Vagina (tissue), 2 donors: ENCODE results near the gene GK2. TPM values are rescaled to one million over a fixed set of nuclear protein-coding genes. Genes with fewer than 3 reads are reported as not detected.

ENCODE experiments used
- DNase-seq, 2 donors: peaks; one replicate each; pipeline ENCODE4 v3.0.0-alpha.2; 2017; ENCODE audit errors: extremely low spot score in 2 of 2
- H3K27ac ChIP-seq: fragments of 200-600 bp; sonication (generic); one replicate; pipeline ENCODE4 v1.5.1; 2019
- H3K27me3 ChIP-seq: fragments of 200-600 bp; sonication (generic); one replicate; pipeline ENCODE4 v1.5.1; 2019
- H3K36me3 ChIP-seq, 2 donors: fragments of 200-600 bp; sonication (generic); one replicate each; pipeline ENCODE4 v1.5.1; 2017 to 2019
- H3K4me1 ChIP-seq: fragments of 200-600 bp; sonication (generic); one replicate; pipeline ENCODE4 v1.5.1; 2019
- H3K4me3 ChIP-seq, 2 donors: fragments of 200-600 bp; sonication (generic); 1 replicate in 1 of 2; 2 replicates in 1 of 2; pipeline ENCODE4 v1.5.1; 2016 to 2019
- H3K9me3 ChIP-seq: fragments of 200-600 bp; sonication (generic); one replicate; pipeline ENCODE4 v1.5.1; 2019
- CTCF ChIP-seq, 3 experiments: fragments of 450-650 bp in 2 of 3; fragments of 200-600 bp in 1 of 3; sonication (generic) in 1 of 3; IDR thresholded peaks; one replicate each; pipeline ENCODE4 v1.5.1; 2017 to 2019; ENCODE audit warnings: antibody characterized with exemption in 3 of 3, mild to moderate bottlenecking in 2 of 3, moderate library complexity in 2 of 3
- POLR2A ChIP-seq, 2 donors: fragments of 450-650 bp; IDR thresholded peaks; one replicate each; pipeline ENCODE4 v1.6.1; 2017; ENCODE audit warnings: antibody characterized with exemption in 2 of 2, mild to moderate bottlenecking in 2 of 2, moderate library complexity in 2 of 2
- POLR2AphosphoS5 ChIP-seq, 2 donors: sonication (generic); formaldehyde crosslinking; IDR thresholded peaks; one replicate each; pipeline ENCODE4 v1.9.0; 2017; ENCODE audit warnings: antibody characterized with exemption in 2 of 2, mild to moderate bottlenecking in 2 of 2, low read depth in 1 of 2; ENCODE audit not compliant: insufficient read depth in 1 of 2
- intact Hi-C: fragments of 100-400 bp; cut with DNase I; formaldehyde crosslinking; loops from one replicate; pipeline ENCODE4 v1.15.1; 2023
- total RNA-seq: library from RNA; depleted of rRNA; stranded (reverse); fragments of >200 nt; gene quantifications from one replicate; pipeline ENCODE4 v1.2.3, GENCODE V29; 2016

Gene GK2
- total RNA-seq = not detected

- no peak for DNase-seq
- Histone ChIP-seq H3K36me3 (no peaks in the 10 kb centered on the region), H3K4me1 (no peaks in the 10 kb centered on the region), H3K27ac (no peak within 1 kb of the TSS), H3K27me3 (no peaks in the 10 kb centered on the region), H3K4me3 (no peak within 1 kb of the TSS), H3K9me3 (no peaks in the 10 kb centered on the region)
- intact Hi-C loops = no loop called here
- TF ChIP-seq CTCF (IDR thresholded peaks at IDR 0.05) (no peak), POLR2AphosphoS5 (IDR thresholded peaks at IDR 0.05; ENCODE audit: insufficient read depth in 1 of 2, low read depth in 1 of 2) (no peak), POLR2A (IDR thresholded peaks at IDR 0.05) (no peak)
Measured at GRCh38 chr4:79408063-79408462, at the start of gene GK2. TSS of gene GK2 (minus strand) at chr4:79408228. CDS start at chr4:79408200, 28 bp downstream.

- no peak overlapping the region for H3K4me3 ChIP-seq
Measured at GRCh38 chr4:79455216-79455615, 47.2 kb upstream of the GK2 start.

GRCh38 chr4:79454656-79455055 lies 46.6 kb upstream of the GK2 start:
- TF ChIP-seq POLR2AphosphoS5 (IDR thresholded peaks at IDR 0.05; ENCODE audit: insufficient read depth in 1 of 2, low read depth in 1 of 2) = no peak
- no peak for TF ChIP-seq CTCF (IDR thresholded peaks at IDR 0.05)
- TF ChIP-seq POLR2A (IDR thresholded peaks at IDR 0.05) = no peak
- H3K9me3 ChIP-seq = no peaks in the 10 kb centered on the region
- no peak overlapping the region for H3K27ac ChIP-seq

More at GRCh38 chr4:79455216-79455615, 47.2 kb upstream of the GK2 start:
- H3K36me3 ChIP-seq = no peaks in the 10 kb centered on the region
- H3K27me3 ChIP-seq = no peaks in the 10 kb centered on the region
- no peak for DNase-seq
- no peak overlapping the region for H3K27ac ChIP-seq
- TF ChIP-seq CTCF (IDR thresholded peaks at IDR 0.05) = no peak
- no peak for TF ChIP-seq POLR2AphosphoS5 (IDR thresholded peaks at IDR 0.05; ENCODE audit: insufficient read depth in 1 of 2, low read depth in 1 of 2)
- no peak for TF ChIP-seq POLR2A (IDR thresholded peaks at IDR 0.05)
- intact Hi-C loops = no loop called here
- no peaks in the 10 kb centered on the region for H3K4me1 ChIP-seq
- H3K9me3 ChIP-seq = no peaks in the 10 kb centered on the region

GRCh38 chr4:79450053-79450452 lies 42.0 kb upstream of the GK2 start:
- intact Hi-C loops = no loop called here
- TF ChIP-seq POLR2A (IDR thresholded peaks at IDR 0.05) (no peak), POLR2AphosphoS5 (IDR thresholded peaks at IDR 0.05; ENCODE audit: insufficient read depth in 1 of 2, low read depth in 1 of 2) (no peak), CTCF (IDR thresholded peaks at IDR 0.05) (no peak)
- H3K27ac ChIP-seq = no peak overlapping the region

More at GRCh38 chr4:79454656-79455055, 46.6 kb upstream of the GK2 start:
- DNase-seq = no peak
- no peak overlapping the region for H3K4me3 ChIP-seq
- intact Hi-C loops = no loop called here
- no peaks in the 10 kb centered on the region for H3K27me3 ChIP-seq
- H3K36me3 ChIP-seq = no peaks in the 10 kb centered on the region
- H3K4me1 ChIP-seq = no peaks in the 10 kb centered on the region

GRCh38 chr4:79446145-79446544 lies 38.1 kb upstream of the GK2 start:
- intact Hi-C loops = no loop called here
- no peak overlapping the region for H3K4me3 ChIP-seq
- no peaks in the 10 kb centered on the region for H3K4me1 ChIP-seq
- TF ChIP-seq POLR2A (IDR thresholded peaks at IDR 0.05) (no peak), POLR2AphosphoS5 (IDR thresholded peaks at IDR 0.05; ENCODE audit: insufficient read depth in 1 of 2, low read depth in 1 of 2) (no peak), CTCF (IDR thresholded peaks at IDR 0.05) (no peak)
- no peak overlapping the region for H3K27ac ChIP-seq
- H3K9me3 ChIP-seq = no peaks in the 10 kb centered on the region
- no peaks in the 10 kb centered on the region for H3K27me3 ChIP-seq
- no peak for DNase-seq
- no peaks in the 10 kb centered on the region for H3K36me3 ChIP-seq

More at GRCh38 chr4:79450053-79450452, 42.0 kb upstream of the GK2 start:
- Histone ChIP-seq H3K9me3 (no peaks in the 10 kb centered on the region), H3K27me3 (no peaks in the 10 kb centered on the region), H3K4me3 (no peak overlapping the region), H3K4me1 (no peaks in the 10 kb centered on the region), H3K36me3 (no peaks in the 10 kb centered on the region)
- DNase-seq = no peak
